HepG2 (cell line): ENCODE data around the gene NDUFB3. TPM values are rescaled to one million over a fixed set of nuclear protein-coding genes. Genes with fewer than 3 reads are reported as not detected.

Experiments
- CBFB ChIP-seq: sonication (generic); formaldehyde crosslinking; IDR thresholded peaks from 2 replicates; pipeline ENCODE4 v1.4.0; 2020; ENCODE audit warnings: missing genetic modification reagents
- CREB1 ChIP-seq, 2 experiments: fragments of 450-650 bp in 1 of 2; IDR thresholded peaks; 2 replicates each; pipeline ENCODE4 v1.6.1; 2016 to 2017; ENCODE audit warnings: control low read depth in 1 of 2, mild to moderate bottlenecking in 1 of 2, missing compliant biosample characterization in 1 of 2, missing genetic modification characterization in 1 of 2
- EP300 ChIP-seq, 3 experiments: sonication (generic) in 1 of 3; formaldehyde crosslinking in 1 of 3; IDR thresholded peaks; 2 replicates each; pipeline versions ENCODE4 v1.5.1 to v1.6.1; 2011 to 2020; ENCODE audit warnings: low read depth in 2 of 3, low read length in 2 of 3, borderline replicate concordance in 1 of 3, improper control_type of control experiment in 1 of 3, mild to moderate bottlenecking in 1 of 3, missing genetic modification reagents in 1 of 3, moderate library complexity in 1 of 3
- GATAD1 ChIP-seq: IDR thresholded peaks from 2 replicates; pipeline ENCODE4 v1.6.1; 2016; ENCODE audit warnings: missing genetic modification reagents, missing compliant biosample characterization
- GFI1 ChIP-seq: sonication (generic); formaldehyde crosslinking; IDR thresholded peaks from 2 replicates; pipeline ENCODE4 v1.5.0; 2020; ENCODE audit warnings: missing genetic modification reagents, mild to moderate bottlenecking, borderline replicate concordance
- HOXA5 ChIP-seq: sonication (generic); formaldehyde crosslinking; IDR thresholded peaks from 2 replicates; pipeline ENCODE4 v1.4.0; 2020; ENCODE audit warnings: missing genetic modification reagents
- HOXD1 ChIP-seq: sonication (generic); formaldehyde crosslinking; IDR thresholded peaks from 2 replicates; pipeline ENCODE4 v1.5.0; 2020; ENCODE audit warnings: missing genetic modification reagents
- JUN ChIP-seq: sonication (generic); formaldehyde crosslinking; IDR thresholded peaks from 2 replicates; pipeline ENCODE4 v1.4.0; 2020; ENCODE audit warnings: mild to moderate bottlenecking, missing genetic modification reagents
- KLF13 ChIP-seq: sonication (generic); formaldehyde crosslinking; IDR thresholded peaks from 2 replicates; pipeline ENCODE4 v1.4.0; 2020; ENCODE audit warnings: mild to moderate bottlenecking, missing genetic modification reagents
- MIXL1 ChIP-seq: IDR thresholded peaks from 2 replicates; pipeline ENCODE4 v1.6.1; 2016
- MTERF4 ChIP-seq: sonication (generic); formaldehyde crosslinking; IDR thresholded peaks from 2 replicates; pipeline ENCODE4 v1.8.0; 2023; ENCODE audit warnings: mild to moderate bottlenecking, missing genetic modification reagents
- NFKB2 ChIP-seq: sonication (generic); formaldehyde crosslinking; IDR thresholded peaks from 2 replicates; pipeline ENCODE4 v1.4.0; 2020; ENCODE audit warnings: missing genetic modification reagents, borderline replicate concordance
- NR2C2 ChIP-seq: sonication (generic); formaldehyde crosslinking; IDR thresholded peaks from 2 replicates; pipeline ENCODE4 v1.4.0; 2020; ENCODE audit warnings: missing genetic modification reagents, mild to moderate bottlenecking, moderate library complexity, borderline replicate concordance
- POGK ChIP-seq: sonication (generic); formaldehyde crosslinking; conservative IDR thresholded peaks from 2 replicates; pipeline ENCODE4 v1.8.0; 2022; ENCODE audit warnings: mild to moderate bottlenecking, moderate library complexity, missing genetic modification reagents
- POLR2A ChIP-seq, 2 experiments: IDR thresholded peaks; 2 replicates each; pipeline ENCODE4 v1.6.1; 2011; ENCODE audit warnings: low read depth in 2 of 2, low read length in 2 of 2, mild to moderate bottlenecking in 1 of 2, moderate library complexity in 1 of 2; ENCODE audit not compliant: insufficient read depth in 1 of 2
- SMAD9 ChIP-seq: sonication (generic); formaldehyde crosslinking; IDR thresholded peaks from 2 replicates; pipeline ENCODE4 v1.5.1; 2020; ENCODE audit warnings: mild to moderate bottlenecking, missing genetic modification reagents
- SNAPC2 ChIP-seq: sonication (generic); formaldehyde crosslinking; IDR thresholded peaks from 2 replicates; pipeline ENCODE4 v1.8.1; 2022; ENCODE audit warnings: mild to moderate bottlenecking, missing genetic modification reagents
- ZBTB20 ChIP-seq: sonication (generic); formaldehyde crosslinking; IDR thresholded peaks from 2 replicates; pipeline ENCODE4 v1.8.1; 2023; ENCODE audit warnings: missing genetic modification reagents, low read depth, mild to moderate bottlenecking, borderline replicate concordance
- ZGPAT ChIP-seq: IDR thresholded peaks from 2 replicates; pipeline ENCODE4 v1.6.1; 2016; ENCODE audit warnings: mild to moderate bottlenecking
- ZNF24 ChIP-seq: fragments of 450-650 bp; IDR thresholded peaks from 2 replicates; pipeline ENCODE4 v1.6.1; 2017; ENCODE audit warnings: antibody characterized with exemption, mild to moderate bottlenecking
- ZNF281 ChIP-seq: sonication (generic); formaldehyde crosslinking; IDR thresholded peaks from 2 replicates; pipeline ENCODE4 v1.4.0; 2020; ENCODE audit warnings: missing genetic modification reagents, borderline replicate concordance
- ZNF383 ChIP-seq: sonication (generic); formaldehyde crosslinking; IDR thresholded peaks from 2 replicates; pipeline ENCODE4 v1.4.0; 2020; ENCODE audit warnings: missing genetic modification reagents, mild to moderate bottlenecking, borderline replicate concordance
- ZNF577 ChIP-seq: sonication (generic); formaldehyde crosslinking; IDR thresholded peaks from 2 replicates; pipeline ENCODE4 v1.4.0; 2020; ENCODE audit warnings: mild to moderate bottlenecking, low read depth, missing genetic modification reagents, borderline replicate concordance
- polyA plus RNA-seq, 8 experiments: library from polyadenylated mRNA; depleted of rRNA in 3 of 8; stranded (reverse) in 7 of 8; unstranded in 1 of 8; fragments of >200 nt; fragmentation: Illumina TruSeq in 4 of 8; extraction: Trizol in 4 of 8; gene quantifications; 2 replicates each; pipeline versions ENCODE4 v1.2.1 to v1.2.3, GENCODE V29; 2011 to 2016; ENCODE audit warnings: low read depth in 4 of 8, missing spikeins in 1 of 8, mixed read lengths in 1 of 8; ENCODE audit not compliant: insufficient read depth in 1 of 8
- total RNA-seq, 5 experiments: library from RNA; depleted of rRNA; stranded (reverse); fragments of >200 nt; fragmentation: Illumina TruSeq; extraction: Trizol; gene quantifications; 2 replicates each; pipeline ENCODE4 v1.2.3, GENCODE V29; 2016; ENCODE audit warnings: low read depth in 1 of 5

The NDUFB3 gene
- total and polyA plus RNA-seq, 2 of the 13 experiments (the other 11 are each of a cell fraction or from before 2014, with no cell fraction given) = 50.7 to 159 TPM

GRCh38 chr2:201057715-201058248 lies 14.0 kb upstream of the NDUFB3 start (continued):
- TF ChIP-seq ZGPAT (CRISPR knock-in tag) (peak; percentile 89), MTERF4 (CRISPR knock-in tag) (no peak), MIXL1 (CRISPR knock-in tag) (0 out of 2 replicates have a peak, but pooled peaks have one; percentile 25), ZNF383 (CRISPR knock-in tag) (0 out of 2 replicates have a peak, but pooled peaks have one; percentile 57), SMAD9 (CRISPR knock-in tag) (no peak), POGK (CRISPR knock-in tag) (peak; percentile 86), ZNF24 (0 out of 2 replicates have a peak, but pooled peaks have one; percentile 7), EP300 (IDR thresholded peaks at IDR 0.05; ENCODE audit: low read depth in 2 of 2, low read length in 2 of 2) (peak in 1 of 2 experiments; percentile 89; a peak in 2 of 4 replicates), EP300 (CRISPR knock-in tag; IDR thresholded peaks at IDR 0.05; ENCODE audit: borderline replicate concordance) (peak; percentile 88), NFKB2 (no peak), GFI1 (CRISPR knock-in tag) (0 out of 2 replicates have a peak, but pooled peaks have one; percentile 26), NR2C2 (CRISPR knock-in tag) (peak; percentile 57; the same call in 1 of the 2 replicates), GATAD1 (peak; percentile 42; the same call in 1 of the 2 replicates), ZNF281 (CRISPR knock-in tag) (no peak), HOXA5 (peak; percentile 62; the same call in 1 of the 2 replicates), KLF13 (CRISPR knock-in tag) (no peak), CREB1 (IDR thresholded peaks at IDR 0.05) (no peak), CREB1 (CRISPR knock-in tag; IDR thresholded peaks at IDR 0.05) (peak; percentile 51; the same call in 1 of the 2 replicates), POLR2A (IDR thresholded peaks at IDR 0.05; ENCODE audit: insufficient read depth in 1 of 2, low read depth in 2 of 2, low read length in 2 of 2) (no peak), ZNF577 (CRISPR knock-in tag) (no peak), HOXD1 (CRISPR knock-in tag) (0 out of 2 replicates have a peak, but pooled peaks have one; percentile 59), CBFB (peak; percentile 52; the same call in 1 of the 2 replicates), JUN (no peak), ZBTB20 (CRISPR knock-in tag) (peak; percentile 59; the same call in 1 of the 2 replicates), SNAPC2 (CRISPR knock-in tag) (peak; percentile 58; the same call in 1 of the 2 replicates)
